Endothelial cell of umbilical vein (primary cell): ENCODE results near the gene KCNQ2. TPM values are rescaled to one million over a fixed set of nuclear protein-coding genes. Genes with fewer than 3 reads are reported as not detected.

Experiments used
- BruUV-seq: library from RNA; stranded (reverse); fragments of 400-500 nt; replicated peaks from 2 replicates; lab custom pipeline; 2021; lab: Mats Ljungman, UMichigan
- CTCF ChIA-PET: fragments of 300-600, 350-600 bp; sonication (Branson Sonifier 250); formaldehyde crosslinking; loops from one replicate; lab custom pipeline; 2021; ENCODE audit warnings: antibody characterized with exemption, inconsistent platforms; lab: Charles Lee
- POLR2A ChIA-PET: fragments of 300-600, 350-600 bp; sonication (Branson Sonifier 250); formaldehyde crosslinking; loops from one replicate; lab custom pipeline; 2021; ENCODE audit warnings: antibody characterized with exemption, inconsistent platforms; lab: Charles Lee
- DNase-seq: peaks from one replicate; pipeline ENCODE4 v3.0.0-alpha.2; 2011; ENCODE audit warnings: low read depth, low spot score
- FAIRE-seq: peaks from 2 replicates; lab custom pipeline; 2011; peaks lifted over from hg19 to GRCh38; lab: Jason Lieb, UNC
- H2AFZ ChIP-seq: 2 replicates; pipeline ENCODE4 v1.6.0; 2012; ENCODE audit warnings: low read depth, low read length, control low read depth, inconsistent platforms
- H3K27ac ChIP-seq: 2 replicates; pipeline ENCODE4 v1.5.1; 2011; ENCODE audit warnings: low read depth, mild to moderate bottlenecking, control low read depth, low read length, moderate library complexity; ENCODE audit not compliant: insufficient read depth
- H3K27me3 ChIP-seq, 2 experiments: 2 replicates each; pipeline versions ENCODE4 v1.6.0 to v1.6.1; 2011; ENCODE audit warnings: low read length in 2 of 2, mixed read lengths in 1 of 2; ENCODE audit not compliant: control insufficient read depth in 2 of 2, insufficient read depth in 2 of 2
- H3K36me3 ChIP-seq, 2 experiments: 2 replicates in 1 of 2; 3 replicates in 1 of 2; pipeline ENCODE4 v1.5.1; 2011; ENCODE audit warnings: low read length in 2 of 2, mild to moderate bottlenecking in 1 of 2, moderate library complexity in 1 of 2; ENCODE audit not compliant: control insufficient read depth in 2 of 2, insufficient read depth in 2 of 2; ENCODE audit errors: extremely low read depth in 1 of 2
- H3K4me1 ChIP-seq: 3 replicates; pipeline ENCODE4 v1.5.1; 2011; ENCODE audit warnings: mild to moderate bottlenecking, low read length; ENCODE audit not compliant: control insufficient read depth, insufficient read depth; ENCODE audit errors: extremely low read depth
- H3K4me2 ChIP-seq: 2 replicates; pipeline ENCODE4 v1.6.1; 2011; ENCODE audit warnings: low read length, control low read depth, mixed read lengths; ENCODE audit not compliant: insufficient read depth
- H3K4me3 ChIP-seq, 3 experiments: fragments of 200-600 bp in 1 of 3; sonication (generic), shearing (Covaris generic) in 1 of 3; replicated peaks in 1 of 3; 2 replicates each; pipeline ENCODE4 v1.5.1; 2011 to 2016; ENCODE audit warnings: control low read depth in 3 of 3, low read length in 3 of 3, mild to moderate bottlenecking in 2 of 3, inconsistent platforms in 1 of 3, low read depth in 1 of 3, moderate library complexity in 1 of 3; ENCODE audit not compliant: insufficient read depth in 1 of 3
- H3K79me2 ChIP-seq: 2 replicates; pipeline ENCODE4 v1.6.0; 2012; ENCODE audit warnings: low read length, inconsistent platforms; ENCODE audit not compliant: control insufficient read depth, insufficient read depth
- H3K9ac ChIP-seq: replicated peaks from 2 replicates; pipeline ENCODE3; 2011; ENCODE audit warnings: low read length, control low read depth; ENCODE audit not compliant: insufficient read depth; ENCODE audit errors: extremely low read depth
- H3K9me1 ChIP-seq: replicated peaks from 3 replicates; pipeline ENCODE4 v1.6.0; 2011; ENCODE audit warnings: mild to moderate bottlenecking, low read length; ENCODE audit not compliant: control insufficient read depth, insufficient read depth; ENCODE audit errors: extremely low read depth
- H3K9me3 ChIP-seq: replicated peaks from 2 replicates; pipeline ENCODE4 v1.5.1; 2012; ENCODE audit warnings: low read length, inconsistent platforms; ENCODE audit not compliant: control insufficient read depth, insufficient read depth
- H4K20me1 ChIP-seq: replicated peaks from 2 replicates; pipeline ENCODE3; 2011; ENCODE audit warnings: mild to moderate bottlenecking, low read length; ENCODE audit not compliant: control insufficient read depth, insufficient read depth; ENCODE audit errors: extremely low read depth
- EZH2 ChIP-seq: IDR thresholded peaks from 2 replicates; pipeline ENCODE4 v1.6.1; 2012; ENCODE audit warnings: borderline replicate concordance, low read depth, mild to moderate bottlenecking, moderate library complexity, low read length, inconsistent platforms; ENCODE audit not compliant: severe bottlenecking
- FOS ChIP-seq: IDR thresholded peaks from 2 replicates; pipeline ENCODE4 v1.6.1; 2011; ENCODE audit warnings: mild to moderate bottlenecking, low read length, moderate library complexity, borderline replicate concordance; ENCODE audit not compliant: insufficient read depth
- GATA2 ChIP-seq: IDR thresholded peaks from 2 replicates; pipeline ENCODE4 v1.7.0; 2011; ENCODE audit warnings: low read depth, mild to moderate bottlenecking, moderate library complexity, mixed read lengths, low read length; ENCODE audit not compliant: insufficient read length, insufficient read depth
- JUN ChIP-seq: IDR thresholded peaks from 2 replicates; pipeline ENCODE4 v1.6.1; 2011; ENCODE audit warnings: borderline replicate concordance, low read depth; ENCODE audit not compliant: insufficient read length, insufficient read depth
- MYC ChIP-seq: IDR thresholded peaks from one replicate; pipeline ENCODE4 v1.6.1; 2011; ENCODE audit warnings: mild to moderate bottlenecking, low read depth, low read length
- POLR2A ChIP-seq: IDR thresholded peaks from 2 replicates; pipeline ENCODE4 v1.6.1; 2012; ENCODE audit warnings: low read depth, mild to moderate bottlenecking, control low read depth, low read length
- POLR2AphosphoS5 ChIP-seq: IDR thresholded peaks from 2 replicates; pipeline ENCODE4 v1.6.1; 2012; ENCODE audit warnings: low read depth, mild to moderate bottlenecking, control low read depth, low read length, moderate library complexity; ENCODE audit not compliant: insufficient read depth
- dilution Hi-C: fragments of 300-500 bp; cut with MboI; formaldehyde crosslinking; loops from one replicate; pipeline ENCODE4 v1.15.0; 2019; ENCODE audit warnings: low sequenced_read_pairs; ENCODE audit not compliant: extremely low pct_ligation_motif_present
- intact Hi-C: fragments of 100-400 bp; cut with micrococcal nuclease; formaldehyde crosslinking; loops from one replicate; pipeline ENCODE4 v1.10.0; 2022
- polyA plus RNA-seq, 4 experiments: library from polyadenylated mRNA; depleted of rRNA in 3 of 4; stranded (reverse) in 3 of 4; unstranded in 1 of 4; fragments of >200 nt; gene quantifications; 2 replicates each; pipeline versions ENCODE4 v1.2.1 to v1.2.3, GENCODE V29; 2011 to 2012; ENCODE audit warnings: missing spikeins in 1 of 4
- total RNA-seq: library from RNA; stranded (reverse); gene quantifications from 2 replicates; pipeline ENCODE4 v1.2.3, GENCODE V29; 2021
- TF ChIP-seq, protein P1 (sequence below), 2 donors: IDR thresholded peaks; 1 replicate in 1 of 2; 2 replicates in 1 of 2; pipeline ENCODE4 v1.5.1; 2011; ENCODE audit warnings: low read length in 2 of 2, mild to moderate bottlenecking in 2 of 2, moderate library complexity in 2 of 2, control low read depth in 1 of 2, inconsistent platforms in 1 of 2, low read depth in 1 of 2; ENCODE audit not compliant: insufficient read depth in 1 of 2; ENCODE audit errors: extremely low read depth in 1 of 2
- TF ChIP-seq, protein P2 (sequence below): IDR thresholded peaks from 2 replicates; pipeline ENCODE4 v1.6.1; 2011; ENCODE audit not compliant: insufficient read depth, insufficient read length

The KCNQ2 gene
- total and polyA plus RNA-seq, 2 donors (not counting 3 experiments of a cell fraction or from before 2014, with no cell fraction given) = not detected

DNA sequence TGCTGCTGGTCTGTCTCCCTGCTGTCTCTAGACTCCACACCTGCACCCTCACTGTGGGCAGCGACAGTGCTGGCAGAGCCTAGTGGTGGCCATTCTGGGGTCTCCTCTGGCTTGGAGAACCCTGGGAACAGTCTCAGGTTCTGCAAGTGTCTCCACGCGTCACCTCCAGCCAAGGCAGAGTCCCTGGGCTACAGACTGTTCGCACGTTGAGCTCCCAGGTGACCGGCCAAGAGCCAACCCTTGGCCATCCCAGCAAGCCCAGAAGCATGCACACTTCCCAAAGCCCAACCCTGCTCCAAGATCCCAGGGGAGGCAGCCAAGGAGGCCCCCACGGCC is 21.6 kb upstream of the KCNQ2 start:
- no peak overlapping the region for H3K4me2 ChIP-seq
- no peak overlapping the region for H2AFZ ChIP-seq
- no peaks in the 10 kb centered on the region for H3K9me3 ChIP-seq
- dilution Hi-C loops = no loop called here
- BruUV-seq = no TSS peak
- no peak for FAIRE-seq
- no peaks in the 10 kb centered on the region for H3K27me3 ChIP-seq
- intact Hi-C loops = no loop called here
- ChIA-PET CTCF (interaction anchor here (0.8 to 1.4 kb wide), 4 partner anchors 27 to 627 kb away, joined by 3 to 4 read pairs (median 3); partner anchors contain the start of genes LKAAEAR1, PPDPF and PTK6), POLR2A (interaction anchor here (0.5 kb wide), 1 partner anchor 26 kb away, joined by 3 read pairs; no protein-coding TSS in a partner anchor)
- H3K79me2 ChIP-seq = no peaks in the 10 kb centered on the region
- no peak for DNase-seq
- H3K9ac ChIP-seq = no peak overlapping the region
- no peak overlapping the region for H3K27ac ChIP-seq
- no peak for TF ChIP-seq FOS
- no peak for TF ChIP-seq MYC
- TF ChIP-seq POLR2A = no peak
- no peak for TF ChIP-seq JUN
- no peak for TF ChIP-seq EZH2
- TF ChIP-seq POLR2AphosphoS5 = no peak
- no peak for TF ChIP-seq GATA2
- TF ChIP-seq, protein P1, sequence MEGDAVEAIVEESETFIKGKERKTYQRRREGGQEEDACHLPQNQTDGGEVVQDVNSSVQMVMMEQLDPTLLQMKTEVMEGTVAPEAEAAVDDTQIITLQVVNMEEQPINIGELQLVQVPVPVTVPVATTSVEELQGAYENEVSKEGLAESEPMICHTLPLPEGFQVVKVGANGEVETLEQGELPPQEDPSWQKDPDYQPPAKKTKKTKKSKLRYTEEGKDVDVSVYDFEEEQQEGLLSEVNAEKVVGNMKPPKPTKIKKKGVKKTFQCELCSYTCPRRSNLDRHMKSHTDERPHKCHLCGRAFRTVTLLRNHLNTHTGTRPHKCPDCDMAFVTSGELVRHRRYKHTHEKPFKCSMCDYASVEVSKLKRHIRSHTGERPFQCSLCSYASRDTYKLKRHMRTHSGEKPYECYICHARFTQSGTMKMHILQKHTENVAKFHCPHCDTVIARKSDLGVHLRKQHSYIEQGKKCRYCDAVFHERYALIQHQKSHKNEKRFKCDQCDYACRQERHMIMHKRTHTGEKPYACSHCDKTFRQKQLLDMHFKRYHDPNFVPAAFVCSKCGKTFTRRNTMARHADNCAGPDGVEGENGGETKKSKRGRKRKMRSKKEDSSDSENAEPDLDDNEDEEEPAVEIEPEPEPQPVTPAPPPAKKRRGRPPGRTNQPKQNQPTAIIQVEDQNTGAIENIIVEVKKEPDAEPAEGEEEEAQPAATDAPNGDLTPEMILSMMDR (IDR thresholded peaks at IDR 0.05; ENCODE audit: extremely low read depth in 1 of 2, insufficient read depth in 1 of 2, low read depth in 1 of 2, low read length in 2 of 2) = no peak
- TF ChIP-seq, protein P2, sequence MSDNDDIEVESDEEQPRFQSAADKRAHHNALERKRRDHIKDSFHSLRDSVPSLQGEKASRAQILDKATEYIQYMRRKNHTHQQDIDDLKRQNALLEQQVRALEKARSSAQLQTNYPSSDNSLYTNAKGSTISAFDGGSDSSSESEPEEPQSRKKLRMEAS = no peak
- H3K9me1 ChIP-seq = no peaks in the 10 kb centered on the region
- H3K4me3 ChIP-seq = no peak overlapping the region
- no peaks in the 10 kb centered on the region for H3K36me3 ChIP-seq
- H4K20me1 ChIP-seq = no peaks in the 10 kb centered on the region
- no peaks in the 10 kb centered on the region for H3K4me1 ChIP-seq
